Iris pigment epithelial cell (primary cell): ENCODE data around the gene PAX9.
"Not testable (repeated sequence)": the region's sequence is repeated elsewhere in the genome, so short reads cannot be mapped to it uniquely, and the experiment has no call there.

Source experiments
- DNase-seq: peaks from one replicate; pipeline ENCODE4 v3.0.0-alpha.2; 2011; ENCODE audit warnings: low read depth

PAX9 gene

DNA sequence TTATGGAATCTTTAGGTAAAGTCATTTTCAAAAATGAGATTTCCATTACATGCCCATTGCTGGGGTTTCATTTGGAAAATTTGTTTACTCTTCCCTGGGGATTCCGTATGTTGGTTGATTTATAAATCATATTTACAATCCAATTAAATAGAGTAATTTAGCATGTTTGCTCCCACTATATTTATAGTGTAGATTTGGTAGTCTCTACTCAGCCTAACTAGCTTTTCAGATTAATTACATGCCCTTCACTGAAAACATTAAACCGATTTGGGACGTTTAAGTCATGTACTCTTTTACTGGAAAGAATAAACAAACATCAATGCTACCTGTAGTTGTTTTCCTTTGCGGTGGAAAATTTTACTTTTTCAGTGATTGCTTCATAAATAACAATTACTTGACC lies 10.4 kb downstream of the PAX9 start:
- DNase-seq: no peak

DNA sequence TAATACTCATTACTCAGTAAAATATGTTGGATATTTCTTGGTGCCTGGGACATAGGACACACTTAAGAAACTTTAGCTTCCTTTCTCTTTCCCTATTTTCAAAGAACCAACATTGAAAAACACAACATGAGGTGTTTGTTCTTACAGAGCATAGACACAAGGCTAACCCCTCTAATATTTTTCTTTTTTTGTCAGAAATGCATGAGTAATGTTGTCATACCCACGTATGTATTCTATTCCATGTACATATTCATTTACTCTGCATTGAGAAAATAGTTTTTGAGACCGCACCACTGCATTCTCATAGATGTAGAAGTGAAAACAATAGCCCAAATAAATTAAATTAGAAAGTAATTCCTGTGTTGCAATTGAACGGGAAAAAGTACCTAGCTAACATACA lies 13.0 kb downstream of the PAX9 start:
- DNase-seq: no peak

DNA sequence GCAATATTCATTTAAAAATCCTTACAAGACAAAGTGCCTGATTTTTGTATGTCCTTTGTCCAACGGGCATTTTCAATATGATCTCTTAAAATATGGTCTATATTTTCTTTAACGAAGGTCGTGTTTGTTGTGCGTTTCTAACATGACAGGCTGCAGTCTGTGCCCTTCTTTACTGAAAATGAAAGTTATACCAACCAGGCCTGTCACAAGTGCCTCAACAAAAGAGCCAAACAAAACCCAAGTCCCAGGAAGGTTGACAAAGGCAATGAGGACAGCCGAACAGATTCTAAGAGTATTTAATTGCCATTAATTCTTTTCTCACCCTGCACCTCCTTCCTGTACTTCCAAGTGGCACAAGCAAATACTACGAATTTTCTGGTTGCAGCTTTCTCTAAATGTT lies 13.9 kb downstream of the PAX9 start:
- DNase-seq: no peak

DNA sequence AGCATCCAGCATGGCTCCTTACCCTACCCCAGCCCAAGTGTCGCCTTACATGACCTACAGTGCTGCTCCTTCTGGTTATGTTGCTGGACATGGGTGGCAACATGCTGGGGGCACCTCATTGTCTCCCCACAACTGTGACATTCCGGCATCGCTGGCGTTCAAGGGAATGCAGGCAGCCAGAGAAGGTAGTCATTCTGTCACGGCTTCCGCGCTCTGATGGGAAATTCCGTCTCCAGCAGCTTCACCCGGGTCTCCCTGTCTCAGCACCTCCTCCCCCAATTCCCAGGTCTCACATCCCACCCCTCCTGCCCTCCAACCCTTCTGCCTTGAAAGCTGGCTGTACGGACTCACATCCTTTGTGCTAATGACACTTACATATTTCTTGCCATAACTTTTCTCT lies 14.6 kb downstream of the PAX9 start:
- DNase-seq: no peak

DNA sequence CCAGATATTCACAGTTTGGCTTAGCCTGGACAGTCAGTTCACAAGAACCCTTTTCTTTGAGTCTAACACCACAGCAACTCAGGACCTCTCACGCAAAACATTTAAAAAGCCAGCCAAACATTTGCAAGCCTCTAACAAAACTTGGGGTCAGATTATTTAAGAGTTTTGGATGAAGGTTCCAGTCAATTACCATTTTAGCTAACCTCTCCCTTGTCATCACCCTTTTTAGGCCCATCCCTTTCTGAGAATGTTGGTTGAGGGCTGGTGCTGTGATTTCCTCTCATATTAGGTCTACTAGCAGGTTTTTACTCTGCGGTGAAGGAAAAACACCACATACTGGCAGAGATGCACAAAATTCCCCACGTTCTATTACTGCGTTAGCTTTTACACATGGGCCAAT lies 20.7 kb downstream of the PAX9 start:
- no peak for DNase-seq

DNA sequence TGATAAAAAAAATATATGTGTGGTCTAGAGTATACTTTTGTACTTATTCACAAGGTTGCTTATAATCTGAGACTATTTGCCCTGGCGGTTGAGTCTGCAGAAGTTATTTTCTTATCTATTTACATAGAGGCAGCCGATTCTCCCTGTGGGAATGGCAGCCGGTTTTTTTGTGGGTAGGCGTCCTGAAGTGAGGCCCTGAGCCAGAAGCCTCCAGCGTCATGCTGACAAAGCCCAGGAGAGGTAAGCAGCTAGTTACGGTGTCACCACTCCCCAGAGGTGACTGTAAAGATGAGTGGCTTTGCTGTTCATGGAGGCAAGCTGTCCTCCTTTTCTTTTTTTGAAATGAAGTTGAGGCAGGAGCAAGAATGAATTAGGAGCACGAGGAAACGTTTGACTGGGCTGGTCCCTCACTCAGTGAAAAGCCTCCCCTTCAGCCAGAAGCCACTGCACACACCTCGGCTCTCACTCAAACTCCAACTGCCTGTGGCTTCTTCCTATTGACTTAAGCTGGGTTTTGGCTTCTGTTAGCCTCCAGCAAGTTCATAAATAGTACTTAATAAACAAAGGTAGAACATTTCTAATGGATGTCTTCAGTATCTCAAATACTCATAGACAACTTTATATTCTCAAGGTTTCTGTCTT lies 21.5 kb downstream of the PAX9 start:
- DNase-seq: no peak

DNA sequence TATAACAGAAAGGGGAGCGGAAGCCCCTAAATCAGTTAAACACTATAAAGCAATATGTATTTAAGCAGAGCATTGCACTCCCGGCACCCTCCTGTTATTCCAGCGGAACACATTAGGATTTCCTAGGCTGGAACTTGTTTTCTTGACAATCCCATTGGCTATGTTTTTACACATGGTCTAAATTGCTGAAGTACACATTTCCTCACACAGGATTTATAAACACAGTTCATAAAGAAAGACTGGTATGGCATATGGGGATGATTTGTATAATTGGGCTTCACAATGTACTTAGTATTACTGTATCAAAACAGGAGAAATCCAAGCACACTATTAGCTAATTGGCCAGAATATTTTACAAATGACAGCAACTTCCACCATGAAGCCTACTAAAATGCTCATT lies 23.3 kb downstream of the PAX9 start:
- no peak for DNase-seq

DNA sequence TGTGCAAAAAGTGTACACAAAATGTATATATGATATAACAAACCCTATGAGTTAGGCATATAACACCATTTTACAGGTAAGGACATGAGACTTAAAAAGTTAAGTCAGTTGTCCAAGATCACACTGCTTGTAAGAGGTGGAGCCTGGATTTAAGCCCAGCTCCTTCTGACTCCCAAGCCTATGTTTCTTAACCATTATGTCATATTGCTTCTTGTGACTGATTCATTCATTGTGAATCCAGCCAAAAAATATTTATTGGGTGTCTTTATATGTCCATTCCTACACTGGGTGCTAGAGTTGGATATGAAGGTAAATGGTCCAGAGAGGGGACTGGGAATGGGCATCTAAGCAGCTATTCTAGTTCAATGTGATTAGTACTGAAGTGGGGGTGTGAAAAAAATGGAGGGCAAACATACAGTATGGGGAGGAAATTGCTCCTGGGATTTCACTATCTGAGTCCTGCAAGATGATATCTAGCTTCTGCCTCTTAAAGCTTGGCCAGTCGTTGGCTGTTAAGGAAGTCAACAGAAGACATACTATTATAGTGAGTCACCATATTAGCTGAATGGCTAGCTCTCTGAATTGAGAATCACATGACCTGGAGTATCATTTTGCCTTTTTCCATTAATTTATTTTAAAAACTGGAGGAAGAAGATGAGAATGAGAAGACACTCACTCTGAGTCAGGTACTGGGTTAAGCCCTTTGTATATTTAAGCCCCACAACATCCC lies 28.8 kb downstream of the PAX9 start:
- peak; percentile 4 for DNase-seq

DNA sequence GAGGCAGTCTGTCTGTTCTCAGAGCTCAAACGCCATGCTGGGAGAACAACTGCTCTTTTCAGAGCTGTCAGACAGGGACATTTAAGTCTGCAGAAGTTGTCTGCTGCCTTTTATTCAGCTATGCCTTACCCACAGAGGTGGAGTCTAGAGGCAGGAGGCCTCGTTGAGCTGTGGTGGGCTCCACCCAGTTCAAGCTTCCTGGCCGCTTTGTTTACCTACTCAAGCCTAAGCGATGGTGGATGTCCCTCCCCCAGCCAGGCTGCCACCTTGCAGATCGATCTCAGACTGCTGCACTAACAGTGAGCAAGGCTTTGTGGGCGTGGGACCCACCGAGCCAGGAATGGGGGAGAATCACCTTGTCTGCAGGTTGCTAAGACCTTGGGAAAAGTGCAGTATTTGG lies 37.8 kb downstream of the PAX9 start:
- not testable (repeated sequence) for DNase-seq

DNA sequence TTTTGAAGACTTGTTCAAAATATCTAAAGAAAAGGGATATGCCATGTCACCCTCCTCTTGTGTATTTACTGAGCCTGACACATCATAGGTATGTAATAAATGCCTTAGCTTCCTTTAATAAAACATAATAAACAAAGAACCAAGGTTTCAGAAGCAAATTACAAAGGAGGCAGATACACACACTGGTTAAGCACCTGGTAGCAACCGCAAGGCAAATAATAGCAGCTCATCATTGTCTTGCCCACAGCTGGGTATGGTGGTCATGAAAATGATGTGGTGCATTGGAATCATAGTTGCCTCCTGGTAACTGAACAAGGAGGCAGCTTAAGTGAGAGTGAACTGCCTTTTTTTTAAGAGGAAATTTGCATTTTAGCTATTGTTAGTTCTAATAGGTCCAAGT lies 39.0 kb downstream of the PAX9 start:
- no peak for DNase-seq

DNA sequence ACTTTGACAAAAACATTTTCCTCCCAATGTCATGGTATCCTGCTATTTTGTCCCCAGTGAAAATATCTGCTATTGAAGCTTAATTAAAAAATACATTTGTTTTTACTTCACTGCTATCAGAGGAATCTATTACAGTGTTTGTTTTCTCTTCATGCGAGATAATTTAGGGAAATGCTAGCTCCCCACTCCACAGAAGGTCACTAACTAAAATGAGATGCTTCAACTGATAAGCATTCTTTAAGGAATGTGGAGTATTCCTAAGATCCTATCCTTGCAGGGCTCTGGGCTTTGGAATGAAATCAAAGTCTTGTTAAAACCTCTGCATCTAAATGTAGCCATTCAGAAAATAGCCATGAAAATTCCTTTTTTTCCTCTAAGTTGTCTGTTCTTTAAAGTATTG lies 39.5 kb downstream of the PAX9 start:
- DNase-seq: no peak

DNA sequence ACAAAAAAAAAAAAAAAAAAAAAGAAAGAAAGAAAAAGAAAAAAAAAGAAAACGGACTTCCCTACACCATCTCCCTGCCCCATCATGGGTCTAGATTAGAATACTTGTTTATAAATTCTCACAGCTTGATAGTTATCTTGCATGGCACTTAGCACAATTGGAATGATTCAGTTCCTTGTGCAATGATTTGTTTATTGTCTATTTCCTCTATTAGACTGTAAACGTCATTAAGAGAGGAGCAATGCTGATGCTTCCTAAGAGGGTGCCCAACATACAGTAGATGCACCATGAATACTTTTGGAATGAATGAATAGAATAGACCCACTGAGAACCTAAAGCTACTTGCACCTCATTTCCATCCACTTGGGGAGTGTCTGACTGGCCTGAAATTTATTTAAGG lies 40.8 kb downstream of the PAX9 start:
- no peak for DNase-seq

DNA sequence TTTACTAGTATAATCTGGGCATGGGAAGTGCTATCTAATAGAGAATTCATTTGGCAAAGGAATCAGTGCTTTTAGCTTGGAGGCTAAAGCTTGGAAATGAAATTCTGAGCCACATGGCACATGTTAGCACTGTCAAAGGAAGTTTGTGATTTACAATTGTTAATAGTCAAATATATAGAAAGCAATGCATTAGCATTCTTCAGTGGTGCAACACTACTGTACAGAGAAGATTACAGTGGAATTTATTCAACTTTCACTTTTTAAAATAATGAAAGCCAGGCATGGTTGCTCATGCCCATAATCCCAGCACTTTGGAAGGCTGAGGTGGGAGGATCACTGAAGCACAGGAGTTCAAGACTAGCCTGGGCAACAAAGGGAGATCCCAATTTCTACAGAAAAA lies 45.9 kb downstream of the PAX9 start:
- DNase-seq: no peak

DNA sequence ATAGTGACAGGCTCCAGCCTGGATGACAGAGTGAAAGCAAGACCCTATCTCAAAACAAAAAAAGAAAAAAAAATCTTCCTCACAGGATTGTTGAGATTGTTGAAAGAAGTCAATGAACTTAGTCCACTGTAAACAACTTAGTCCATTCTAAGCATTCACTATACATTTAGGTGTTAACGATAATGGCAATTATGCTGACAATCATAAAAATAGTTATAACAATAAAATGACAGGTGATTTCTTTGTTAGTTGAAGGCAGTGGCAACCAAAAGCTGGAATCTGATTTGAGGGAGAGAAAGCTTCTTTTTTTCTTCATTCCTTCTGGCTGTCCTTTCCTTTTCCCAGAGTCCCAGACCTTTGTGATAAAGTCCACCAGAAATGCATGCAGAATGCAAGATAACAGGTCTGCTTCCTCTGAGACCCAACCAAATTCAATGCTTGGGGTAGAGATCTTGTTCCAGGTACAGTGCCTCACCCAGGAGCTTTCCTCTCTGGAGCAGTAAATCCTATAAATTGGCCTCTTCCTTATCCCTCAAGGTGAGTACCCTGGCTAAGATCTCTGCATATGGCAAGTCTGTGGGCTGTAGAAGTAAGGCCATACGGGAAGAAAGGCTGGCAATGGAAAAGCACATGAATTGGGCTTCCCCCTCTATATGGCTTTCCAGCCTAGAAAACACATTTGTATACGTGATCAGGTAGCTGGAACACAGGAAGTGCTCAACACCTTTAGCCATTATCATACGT lies 52.5 kb downstream of the PAX9 start:
- no peak for DNase-seq

DNA sequence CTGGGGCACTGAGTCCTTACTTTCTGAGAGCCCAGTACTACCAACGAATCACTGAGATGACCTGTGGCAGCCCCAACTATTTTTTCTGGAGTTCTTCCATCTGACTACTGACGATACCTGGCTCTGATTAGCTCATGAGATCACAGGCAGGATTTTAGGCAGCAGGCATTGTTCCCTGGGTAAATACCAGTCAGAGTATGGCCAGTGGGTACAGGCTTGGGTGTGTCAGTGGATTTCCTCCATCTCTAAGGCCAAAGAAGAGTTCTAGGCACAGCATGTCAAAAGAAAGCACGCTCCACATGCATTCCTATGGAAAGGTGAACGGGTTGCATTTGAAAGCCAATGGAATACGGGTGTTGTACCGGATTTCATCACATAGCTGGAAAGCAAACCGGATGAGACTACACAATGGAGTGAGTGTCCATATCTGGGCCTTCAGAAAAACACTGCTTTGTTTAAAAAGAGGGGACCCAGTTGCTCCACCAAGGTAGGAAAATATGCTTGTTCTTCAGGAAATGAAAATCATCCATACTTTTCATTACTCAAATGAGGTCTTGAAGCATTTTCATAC lies 55.0 kb downstream of the PAX9 start:
- no peak for DNase-seq

DNA sequence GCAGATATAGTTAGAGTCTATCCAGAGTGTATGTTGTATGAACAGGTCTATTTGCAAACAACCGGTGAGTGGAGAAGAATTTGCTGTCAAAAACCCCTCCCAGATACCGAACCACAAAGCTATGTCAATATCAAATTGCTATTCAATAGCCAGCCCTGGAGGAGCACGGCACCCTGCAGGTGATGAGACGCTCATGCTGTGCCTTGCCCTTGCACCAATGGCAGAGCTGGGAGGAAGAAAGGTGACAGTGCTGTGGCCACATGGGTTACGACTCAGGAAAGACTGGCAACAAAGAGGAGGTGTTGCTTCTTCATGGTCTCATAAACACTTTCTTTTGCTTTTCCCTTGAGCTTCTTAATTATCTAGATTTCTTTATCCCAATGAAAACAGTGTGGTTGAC lies 55.7 kb downstream of the PAX9 start:
- no peak for DNase-seq

DNA sequence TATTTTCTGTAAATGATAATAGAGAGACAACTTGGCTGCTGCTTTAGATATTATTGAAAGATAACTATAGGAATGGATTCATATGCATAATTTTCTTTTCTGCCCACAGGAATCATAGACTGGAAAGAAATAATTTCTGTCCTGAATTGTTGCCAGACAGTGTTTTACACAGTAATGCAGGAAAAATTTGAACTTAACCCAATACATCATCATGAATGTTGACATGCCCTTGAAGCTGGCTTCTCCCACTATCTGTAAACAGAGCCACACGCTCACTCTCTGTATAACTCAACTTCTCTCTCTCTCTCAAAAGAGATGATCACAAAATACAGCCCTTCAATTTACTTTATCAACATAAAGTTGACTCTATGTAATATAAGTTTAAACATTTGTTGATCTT lies 56.6 kb downstream of the PAX9 start:
- DNase-seq: peak; percentile 25

DNA sequence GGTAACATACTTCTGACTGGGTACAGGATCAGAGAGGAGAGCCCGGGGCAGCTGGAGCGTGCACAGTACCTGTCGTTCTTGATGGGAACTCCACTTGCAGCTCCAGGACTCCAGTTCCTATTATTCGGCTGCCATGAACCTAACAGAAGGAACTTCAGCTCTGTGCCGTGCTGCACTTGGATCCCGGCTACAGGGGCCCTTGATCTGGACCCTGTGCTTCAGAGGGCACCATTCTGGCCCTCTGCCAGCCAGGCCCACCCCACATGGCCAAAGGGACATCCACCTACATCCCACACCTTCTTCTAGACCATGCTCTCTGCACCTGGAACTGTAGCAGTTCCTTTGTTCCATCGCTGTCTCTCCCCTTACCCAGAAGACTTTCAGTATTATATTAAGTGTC lies 58.2 kb downstream of the PAX9 start:
- no peak for DNase-seq

DNA sequence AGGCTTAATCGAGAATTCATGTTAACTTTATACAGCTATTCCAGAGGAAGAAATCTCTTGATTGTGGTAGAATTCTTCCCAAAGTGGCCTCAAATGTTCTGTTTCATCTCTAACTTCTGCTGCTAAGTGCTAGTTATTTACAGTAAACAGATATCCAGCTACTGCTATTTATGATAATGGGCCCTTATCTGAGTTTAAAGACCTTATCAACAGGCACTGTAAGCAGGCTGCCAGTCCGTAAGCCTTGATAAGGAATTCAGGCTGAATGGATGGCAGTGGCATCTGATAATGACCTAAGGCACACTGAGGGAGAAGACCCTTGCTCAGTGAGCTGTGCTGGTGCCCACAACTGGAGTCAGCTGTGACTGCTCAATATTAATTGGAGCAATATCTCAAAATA lies 59.0 kb downstream of the PAX9 start:
- no peak for DNase-seq

DNA sequence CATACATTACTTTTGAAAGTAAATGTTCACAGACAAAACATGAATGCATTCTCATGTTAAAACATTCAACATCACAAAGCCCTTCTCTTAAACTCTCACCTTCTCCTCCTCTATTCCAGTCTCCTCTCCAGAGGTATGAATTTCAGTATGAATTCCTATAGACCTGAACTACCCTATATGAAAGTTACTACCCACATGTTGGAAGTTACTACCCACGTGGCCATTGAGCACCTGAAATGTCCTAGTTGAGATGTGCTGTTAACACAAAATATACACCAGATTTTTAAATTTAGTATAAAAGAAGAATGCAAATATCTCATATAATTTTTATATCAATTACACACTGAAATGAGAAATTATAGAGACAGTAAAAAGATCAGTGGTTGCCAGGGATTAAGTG lies 60.2 kb downstream of the PAX9 start:
- no peak for DNase-seq

DNA sequence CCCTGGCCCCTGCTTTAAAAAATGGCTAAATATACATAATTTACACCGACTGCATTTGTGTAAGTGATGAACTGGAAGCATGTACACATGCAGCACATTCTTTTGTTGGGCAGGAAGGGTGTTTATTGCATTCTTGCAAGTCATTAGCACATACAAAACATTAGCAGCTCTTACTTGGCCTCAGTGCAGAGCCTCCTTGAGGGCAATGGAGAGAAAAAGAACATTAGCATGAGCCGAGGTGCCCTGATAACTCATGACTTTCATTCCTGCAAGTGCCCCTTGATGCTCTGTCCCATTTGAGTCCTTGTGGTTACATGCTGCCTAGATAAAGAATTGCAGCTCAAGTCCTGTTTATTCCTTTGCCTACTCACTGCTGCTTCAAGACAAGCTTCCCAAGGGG lies 61.9 kb downstream of the PAX9 start:
- DNase-seq: no peak

DNA sequence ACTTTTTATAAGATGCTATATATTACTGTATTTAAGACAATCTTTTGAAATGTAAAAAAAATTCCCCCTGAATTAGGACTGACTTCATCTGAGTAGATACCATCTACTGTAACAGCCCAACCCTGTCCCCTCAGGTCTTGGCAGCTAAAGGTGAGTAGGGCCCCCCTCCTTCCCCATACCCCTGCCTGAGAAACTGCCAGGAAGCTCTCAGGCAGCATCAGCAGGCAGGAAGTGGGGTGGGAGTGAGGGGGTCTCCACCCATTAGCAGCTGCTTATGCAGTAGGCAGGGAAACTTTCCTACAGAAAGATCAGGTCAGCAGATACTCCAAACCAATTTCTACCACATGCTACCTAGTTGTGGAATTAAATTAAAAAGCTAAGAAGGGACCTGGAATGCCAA lies 62.5 kb downstream of the PAX9 start:
- no peak for DNase-seq

DNA sequence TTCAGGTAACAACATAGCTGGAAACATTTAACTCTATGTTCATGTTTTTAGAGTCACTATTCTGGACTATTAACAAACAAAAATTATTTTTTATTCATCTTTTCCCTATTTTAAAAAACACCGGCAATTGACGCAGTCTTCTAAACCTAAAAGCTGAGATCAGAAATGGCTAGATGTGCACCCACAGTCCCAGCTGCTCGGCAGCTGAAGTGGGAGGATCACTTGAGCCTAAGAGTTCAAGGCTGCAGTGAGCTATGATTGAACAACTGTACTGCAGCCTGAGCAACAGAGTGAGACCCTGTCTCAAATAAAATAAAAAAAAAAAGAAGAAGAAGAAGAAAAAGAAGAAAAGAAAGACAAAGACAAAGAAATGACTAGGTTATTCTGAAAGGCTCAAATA lies 64.5 kb downstream of the PAX9 start:
- no peak for DNase-seq
